HepG2 (cell line): ENCODE data around the gene TBC1D4. TPM values are rescaled to one million over a fixed set of nuclear protein-coding genes. Genes with fewer than 3 reads are reported as not detected.

ENCODE experiments used
- ATAC-seq: fragments of 200-7000 bp; cut with Tn5 transposase; 3 replicates; pipeline ENCODE4 v1.9.1; 2020; ENCODE audit warnings: mild to moderate bottlenecking, moderate library complexity
- BruUV-seq: library from RNA; stranded (reverse); fragments of 400-500 nt; replicated peaks from 2 replicates; lab custom pipeline; 2021; lab: Mats Ljungman, UMichigan
- CTCF ChIA-PET: fragments of 300-600 bp; formaldehyde crosslinking; extraction: SDS; loops from one replicate; lab custom pipeline; 2021; ENCODE audit warnings: low total read pairs, inconsistent platforms, low intra/inter-chr PET ratio; lab: Yijun Ruan, JAX
- POLR2A ChIA-PET: fragments of 350-600 bp; sonication (Branson Sonifier 250); formaldehyde crosslinking; loops from one replicate; lab custom pipeline; 2020; ENCODE audit warnings: antibody characterized with exemption, inconsistent platforms; lab: Yijun Ruan, JAX
- DNase-seq: peaks from one replicate; pipeline ENCODE4 v3.0.0-alpha.2; 2015; ENCODE audit warnings: low spot score
- FAIRE-seq: peaks from 3 replicates; lab custom pipeline; 2011; peaks lifted over from hg19 to GRCh38; lab: Jason Lieb, UNC
- H2AFZ ChIP-seq: one replicate; pipeline ENCODE4 v1.6.1; 2011; ENCODE audit warnings: low read length, inconsistent platforms
- H3K27ac ChIP-seq: fragments of 300-600 bp; 3 replicates; pipeline ENCODE4 v1.8.0; 2011; ENCODE audit warnings: mixed run types, mild to moderate bottlenecking, mixed read lengths, low read length, inconsistent platforms; ENCODE audit not compliant: insufficient read depth; ENCODE audit errors: extremely low read length
- H3K27me3 ChIP-seq, 2 experiments: fragments of 200-600 bp in 1 of 2; 2 replicates in 1 of 2; 3 replicates in 1 of 2; pipeline versions ENCODE4 v1.6.0 to v1.8.0; 2011; ENCODE audit warnings: low read length in 2 of 2, mild to moderate bottlenecking in 2 of 2, moderate library complexity in 2 of 2, inconsistent platforms in 1 of 2; ENCODE audit not compliant: insufficient read depth in 2 of 2, control insufficient read depth in 1 of 2
- H3K36me3 ChIP-seq, 2 experiments: fragments of 200-600 bp in 1 of 2; replicated peaks in 1 of 2; 2 replicates in 1 of 2; 3 replicates in 1 of 2; pipeline versions ENCODE4 v1.5.1 to v1.8.0; 2011; ENCODE audit warnings: low read length in 2 of 2, inconsistent platforms in 1 of 2; ENCODE audit not compliant: insufficient read depth in 2 of 2, control insufficient read depth in 1 of 2
- H3K4me1 ChIP-seq: 2 replicates; pipeline ENCODE4 v1.5.1; 2012; ENCODE audit warnings: low read length, inconsistent platforms; ENCODE audit not compliant: insufficient read depth
- H3K4me2 ChIP-seq: 2 replicates; pipeline ENCODE4 v1.6.0; 2011; ENCODE audit warnings: low read depth, low read length, inconsistent platforms
- H3K4me3 ChIP-seq, 3 experiments: fragments of 200-600 bp in 1 of 3; sonication (generic), shearing (Covaris generic) in 1 of 3; replicated peaks in 1 of 3; 2 replicates each; pipeline ENCODE4 v1.5.1; 2011 to 2016; ENCODE audit warnings: low read length in 3 of 3, inconsistent platforms in 2 of 3, low read depth in 2 of 3, mild to moderate bottlenecking in 2 of 3, control low read depth in 1 of 3, mixed read lengths in 1 of 3; ENCODE audit not compliant: insufficient read depth in 1 of 3
- H3K79me2 ChIP-seq: one replicate; pipeline ENCODE4 v1.6.1; 2011; ENCODE audit warnings: low read length, inconsistent platforms; ENCODE audit not compliant: insufficient read depth
- H3K9ac ChIP-seq: 2 replicates; pipeline ENCODE4 v1.6.0; 2011; ENCODE audit warnings: mild to moderate bottlenecking, low read depth, low read length, inconsistent platforms; ENCODE audit not compliant: insufficient read depth
- H3K9me3 ChIP-seq: 2 replicates; pipeline ENCODE4 v1.5.1; 2012; ENCODE audit warnings: mild to moderate bottlenecking, low read length
- H4K20me1 ChIP-seq: 2 replicates; pipeline ENCODE4 v1.6.0; 2011; ENCODE audit warnings: inconsistent platforms, mild to moderate bottlenecking, low read length, moderate library complexity; ENCODE audit not compliant: insufficient read depth
- CREB1 ChIP-seq, 2 experiments: fragments of 450-650 bp in 1 of 2; IDR thresholded peaks; 2 replicates each; pipeline ENCODE4 v1.6.1; 2016 to 2017; ENCODE audit warnings: control low read depth in 1 of 2, mild to moderate bottlenecking in 1 of 2, missing compliant biosample characterization in 1 of 2, missing genetic modification characterization in 1 of 2
- CREM ChIP-seq, 2 experiments: sonication (generic) in 1 of 2; formaldehyde crosslinking in 1 of 2; IDR thresholded peaks; 2 replicates each; pipeline versions ENCODE4 v1.4.0 to v1.6.1; 2016 to 2020; ENCODE audit warnings: antibody characterized with exemption in 1 of 2, mild to moderate bottlenecking in 1 of 2, missing genetic modification reagents in 1 of 2
- POGZ ChIP-seq: sonication (generic); formaldehyde crosslinking; IDR thresholded peaks from 2 replicates; pipeline ENCODE4 v1.4.0; 2020; ENCODE audit warnings: mild to moderate bottlenecking, missing genetic modification reagents
- RBM22 ChIP-seq: fragments of 200-400 bp; formaldehyde crosslinking; optimal IDR thresholded peaks from 2 replicates; pipeline ENCODE3; 2017; ENCODE audit warnings: mild to moderate bottlenecking, low read length, moderate library complexity
- REXO4 ChIP-seq: sonication (generic); formaldehyde crosslinking; IDR thresholded peaks from 2 replicates; pipeline ENCODE4 v1.8.0; 2022; ENCODE audit warnings: missing genetic modification reagents, mild to moderate bottlenecking, borderline replicate concordance
- SMARCE1 ChIP-seq: fragments of 450-650 bp; IDR thresholded peaks from 2 replicates; pipeline ENCODE4 v1.6.1; 2017; ENCODE audit warnings: borderline replicate concordance
- SPEN ChIP-seq: sonication (generic); formaldehyde crosslinking; IDR thresholded peaks from 2 replicates; pipeline ENCODE4 v1.5.1; 2020; ENCODE audit warnings: low read depth, mild to moderate bottlenecking, missing genetic modification reagents
- ZMYM4 ChIP-seq: sonication (generic); formaldehyde crosslinking; IDR thresholded peaks from 2 replicates; pipeline ENCODE4 v1.8.1; 2023; ENCODE audit warnings: mild to moderate bottlenecking, missing genetic modification reagents
- ZNF333 ChIP-seq: sonication (generic); formaldehyde crosslinking; IDR thresholded peaks from 2 replicates; pipeline ENCODE4 v1.4.0; 2020; ENCODE audit warnings: mild to moderate bottlenecking, missing genetic modification reagents, borderline replicate concordance
- ZNF546 ChIP-seq: sonication (generic); formaldehyde crosslinking; conservative IDR thresholded peaks from 2 replicates; pipeline ENCODE4 v1.8.1; 2023; ENCODE audit warnings: mild to moderate bottlenecking, missing genetic modification reagents
- ZNF557 ChIP-seq: sonication (generic); formaldehyde crosslinking; IDR thresholded peaks from 2 replicates; pipeline ENCODE4 v1.4.0; 2020; ENCODE audit warnings: missing genetic modification reagents
- ZNF724P ChIP-seq: sonication (generic); formaldehyde crosslinking; IDR thresholded peaks from 2 replicates; pipeline ENCODE4 v1.8.0; 2022; ENCODE audit warnings: missing genetic modification reagents, borderline replicate concordance
- ZNF782 ChIP-seq: sonication (generic); formaldehyde crosslinking; IDR thresholded peaks from 2 replicates; pipeline ENCODE4 v1.4.0; 2020; ENCODE audit warnings: missing genetic modification reagents, mild to moderate bottlenecking, borderline replicate concordance
- WGBS: methylation state at CpG from one replicate; pipeline ENCODE4 v1.1.6; 2017; ENCODE audit warnings: low lambda C conversion rate; 5-methylcytosine and 5-hydroxymethylcytosine counted together
- in situ Hi-C: cut with HindIII; loops from 2 replicates; pipeline ENCODE4 v1.10.0; 2017; ENCODE audit warnings: low pct_unique_long_range_greater_than_20kb; ENCODE audit not compliant: extremely low pct_ligation_motif_present
- intact Hi-C: fragments of 100-400 bp; cut with micrococcal nuclease; formaldehyde crosslinking; loops from one replicate; pipeline ENCODE4 v1.10.0; 2022; ENCODE audit not compliant: unreplicated experiment
- polyA plus RNA-seq, 8 experiments: library from polyadenylated mRNA; depleted of rRNA in 3 of 8; stranded (reverse) in 7 of 8; unstranded in 1 of 8; fragments of >200 nt; fragmentation: Illumina TruSeq in 4 of 8; extraction: Trizol in 4 of 8; gene quantifications; 2 replicates each; pipeline versions ENCODE4 v1.2.1 to v1.2.3, GENCODE V29; 2011 to 2016; ENCODE audit warnings: low read depth in 4 of 8, missing spikeins in 1 of 8, mixed read lengths in 1 of 8; ENCODE audit not compliant: insufficient read depth in 1 of 8
- total RNA-seq, 5 experiments: library from RNA; depleted of rRNA; stranded (reverse); fragments of >200 nt; fragmentation: Illumina TruSeq; extraction: Trizol; gene quantifications; 2 replicates each; pipeline ENCODE4 v1.2.3, GENCODE V29; 2016; ENCODE audit warnings: low read depth in 1 of 5
- TF ChIP-seq, protein P1 (sequence below): sonication (generic); formaldehyde crosslinking; IDR thresholded peaks from 2 replicates; pipeline ENCODE4 v1.5.0; 2020; ENCODE audit warnings: mild to moderate bottlenecking, missing genetic modification reagents, borderline replicate concordance
- TF ChIP-seq, protein P2 (sequence below): sonication (generic); formaldehyde crosslinking; conservative IDR thresholded peaks from 2 replicates; pipeline ENCODE4 v1.8.0; 2022; ENCODE audit warnings: low read depth, missing genetic modification reagents
- TF ChIP-seq, protein P3 (sequence below): sonication (generic); formaldehyde crosslinking; IDR thresholded peaks from 2 replicates; pipeline ENCODE4 v1.5.1; 2020; ENCODE audit warnings: missing genetic modification reagents, mild to moderate bottlenecking, borderline replicate concordance

The TBC1D4 gene
- total and polyA plus RNA-seq, 2 of the 13 experiments (the other 11 are each of a cell fraction or from before 2014, with no cell fraction given) = 35.9 to 64.4 TPM

DNA sequence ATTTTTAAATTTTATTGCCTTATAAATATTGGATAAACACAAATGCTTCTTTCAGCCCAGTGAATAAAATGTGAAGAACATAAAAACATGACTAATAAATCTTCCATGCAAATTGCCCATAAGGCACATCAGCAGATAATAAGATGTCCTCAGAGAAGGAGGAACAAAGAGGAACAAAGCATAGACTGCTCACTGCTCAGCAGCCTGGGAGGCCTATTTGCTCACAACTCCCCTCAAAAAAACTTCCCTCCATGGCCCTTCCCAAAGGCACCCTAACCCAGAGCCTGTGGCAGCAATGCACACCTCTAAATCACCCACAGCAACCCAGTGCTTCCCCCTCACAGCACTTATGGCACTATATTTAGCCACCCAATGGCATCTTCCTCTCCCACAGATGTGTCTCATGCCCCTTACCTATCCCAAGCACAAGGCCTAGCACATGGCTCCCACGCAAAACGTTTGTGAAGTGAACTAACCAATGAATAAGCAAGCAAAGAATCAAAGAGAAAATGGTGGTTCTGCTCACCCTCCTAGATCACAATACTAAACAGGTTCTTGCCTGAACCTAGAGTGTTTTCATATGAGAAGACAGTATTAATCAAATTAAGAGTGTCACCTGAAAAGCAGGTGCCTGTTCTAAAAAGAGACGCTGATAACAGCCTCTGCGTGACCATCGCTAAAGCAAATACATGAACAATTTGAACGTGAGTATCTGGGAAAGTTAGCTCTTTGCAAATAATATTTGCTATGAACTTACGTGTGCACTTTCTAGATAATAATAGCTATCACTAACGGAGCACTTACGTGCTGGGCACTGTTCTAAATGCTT is 96.9 kb downstream of the TBC1D4 start:
- Histone ChIP-seq H3K9ac (no peak overlapping the region), H3K4me2 (0 out of 2 replicates have a peak overlapping the region, but pooled peaks have one; percentile 13), H3K4me1 (peaks cover 46% of the 10 kb centered on the region), H3K27ac (peak overlapping the region; percentile 6), H3K27me3 (no peaks in the 10 kb centered on the region), H3K36me3 (no peaks in the 10 kb centered on the region; a peak in 2 of 5 replicates), H2AFZ (no peak overlapping the region), H3K79me2 (peaks cover 87% of the 10 kb centered on the region), H4K20me1 (peaks cover 5% of the 10 kb centered on the region), H3K4me3 (no peak overlapping the region; a peak in 1 of 6 replicates), H3K9me3 (no peaks in the 10 kb centered on the region)
- ATAC-seq (peak; percentile 69), FAIRE-seq (no peak), DNase-seq (no peak)
- 73% methylated on average over 9 of the region's 9 CpGs for WGBS
- intact Hi-C loops (no loop called here), in situ Hi-C loops (no loop called here)
- ChIA-PET CTCF (no interaction called here), POLR2A (interaction anchor here (0.7 kb wide), 1 partner anchor 45 kb away, joined by 5 read pairs; no protein-coding TSS in a partner anchor)
- no TSS peak for BruUV-seq
- peak; percentile 18 for TF ChIP-seq RBM22
- TF ChIP-seq ZNF557 (CRISPR knock-in tag) = no peak
- no peak for TF ChIP-seq ZNF546 (CRISPR knock-in tag)
- no peak for TF ChIP-seq ZNF333 (CRISPR knock-in tag)
- TF ChIP-seq, protein P1, sequence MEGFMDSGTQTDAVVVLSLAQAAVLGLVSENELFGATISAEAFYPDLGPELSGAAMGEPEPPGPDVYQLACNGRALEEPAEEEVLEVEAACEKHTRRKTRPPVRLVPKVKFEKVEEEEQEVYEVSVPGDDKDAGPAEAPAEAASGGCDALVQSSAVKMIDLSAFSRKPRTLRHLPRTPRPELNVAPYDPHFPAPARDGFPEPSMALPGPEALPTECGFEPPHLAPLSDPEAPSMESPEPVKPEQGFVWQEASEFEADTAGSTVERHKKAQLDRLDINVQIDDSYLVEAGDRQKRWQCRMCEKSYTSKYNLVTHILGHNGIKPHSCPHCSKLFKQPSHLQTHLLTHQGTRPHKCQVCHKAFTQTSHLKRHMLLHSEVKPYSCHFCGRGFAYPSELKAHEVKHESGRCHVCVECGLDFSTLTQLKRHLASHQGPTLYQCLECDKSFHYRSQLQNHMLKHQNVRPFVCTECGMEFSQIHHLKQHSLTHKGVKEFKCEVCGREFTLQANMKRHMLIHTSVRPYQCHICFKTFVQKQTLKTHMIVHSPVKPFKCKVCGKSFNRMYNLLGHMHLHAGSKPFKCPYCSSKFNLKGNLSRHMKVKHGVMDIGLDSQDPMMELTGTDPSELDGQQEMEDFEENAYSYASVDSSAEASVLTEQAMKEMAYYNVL (CRISPR knock-in tag) = no peak
- TF ChIP-seq ZNF782 (CRISPR knock-in tag) = no peak
- TF ChIP-seq ZNF724P = no peak
- 0 out of 2 replicates have a peak, but pooled peaks have one; percentile 29 for TF ChIP-seq POGZ (CRISPR knock-in tag)
- TF ChIP-seq, protein P2, sequence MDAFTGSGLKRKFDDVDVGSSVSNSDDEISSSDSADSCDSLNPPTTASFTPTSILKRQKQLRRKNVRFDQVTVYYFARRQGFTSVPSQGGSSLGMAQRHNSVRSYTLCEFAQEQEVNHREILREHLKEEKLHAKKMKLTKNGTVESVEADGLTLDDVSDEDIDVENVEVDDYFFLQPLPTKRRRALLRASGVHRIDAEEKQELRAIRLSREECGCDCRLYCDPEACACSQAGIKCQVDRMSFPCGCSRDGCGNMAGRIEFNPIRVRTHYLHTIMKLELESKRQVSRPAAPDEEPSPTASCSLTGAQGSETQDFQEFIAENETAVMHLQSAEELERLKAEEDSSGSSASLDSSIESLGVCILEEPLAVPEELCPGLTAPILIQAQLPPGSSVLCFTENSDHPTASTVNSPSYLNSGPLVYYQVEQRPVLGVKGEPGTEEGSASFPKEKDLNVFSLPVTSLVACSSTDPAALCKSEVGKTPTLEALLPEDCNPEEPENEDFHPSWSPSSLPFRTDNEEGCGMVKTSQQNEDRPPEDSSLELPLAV (CRISPR knock-in tag) = no peak
- no peak for TF ChIP-seq SMARCE1
- TF ChIP-seq, protein P3, sequence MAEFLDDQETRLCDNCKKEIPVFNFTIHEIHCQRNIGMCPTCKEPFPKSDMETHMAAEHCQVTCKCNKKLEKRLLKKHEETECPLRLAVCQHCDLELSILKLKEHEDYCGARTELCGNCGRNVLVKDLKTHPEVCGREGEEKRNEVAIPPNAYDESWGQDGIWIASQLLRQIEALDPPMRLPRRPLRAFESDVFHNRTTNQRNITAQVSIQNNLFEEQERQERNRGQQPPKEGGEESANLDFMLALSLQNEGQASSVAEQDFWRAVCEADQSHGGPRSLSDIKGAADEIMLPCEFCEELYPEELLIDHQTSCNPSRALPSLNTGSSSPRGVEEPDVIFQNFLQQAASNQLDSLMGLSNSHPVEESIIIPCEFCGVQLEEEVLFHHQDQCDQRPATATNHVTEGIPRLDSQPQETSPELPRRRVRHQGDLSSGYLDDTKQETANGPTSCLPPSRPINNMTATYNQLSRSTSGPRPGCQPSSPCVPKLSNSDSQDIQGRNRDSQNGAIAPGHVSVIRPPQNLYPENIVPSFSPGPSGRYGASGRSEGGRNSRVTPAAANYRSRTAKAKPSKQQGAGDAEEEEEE (CRISPR knock-in tag) = no peak
- 0 out of 2 replicates have a peak, but pooled peaks have one; percentile 22 for TF ChIP-seq CREM (IDR thresholded peaks at IDR 0.05)
- TF ChIP-seq CREM (CRISPR knock-in tag; IDR thresholded peaks at IDR 0.05) = no peak
- TF ChIP-seq REXO4 = no peak
- no peak for TF ChIP-seq SPEN (CRISPR knock-in tag)
- no peak for TF ChIP-seq ZMYM4 (CRISPR knock-in tag)
- TF ChIP-seq CREB1 (IDR thresholded peaks at IDR 0.05) = no peak
- TF ChIP-seq CREB1 (CRISPR knock-in tag; IDR thresholded peaks at IDR 0.05) = 0 out of 2 replicates have a peak, but pooled peaks have one; percentile 29
